Upper lobe of right lung (tissue), 1 donor: ENCODE data around the gene PUSL1. TPM values are rescaled to one million over a fixed set of nuclear protein-coding genes. Genes with fewer than 3 reads are reported as not detected.

Experiments
- ATAC-seq: fragments of 200-7000 bp; cut with Tn5 transposase; one replicate; pipeline ENCODE4 v1.9.1; 2020; ENCODE audit warnings: mild to moderate bottlenecking, moderate library complexity
- DNase-seq: peaks from one replicate; pipeline ENCODE4 v3.0.0-alpha.2; 2020
- H3K27ac ChIP-seq: fragments of 200-600 bp; one replicate; pipeline ENCODE4 v1.8.0; 2022
- H3K27me3 ChIP-seq: fragments of 200-600 bp; one replicate; pipeline ENCODE4 v1.8.0; 2022; ENCODE audit warnings: mild to moderate bottlenecking
- H3K36me3 ChIP-seq: fragments of 200-600 bp; one replicate; pipeline ENCODE4 v1.8.0; 2022
- H3K4me1 ChIP-seq: fragments of 200-600 bp; one replicate; pipeline ENCODE4 v1.8.0; 2022
- H3K4me3 ChIP-seq: fragments of 200-600 bp; one replicate; pipeline ENCODE4 v1.8.0; 2022; ENCODE audit warnings: mild to moderate bottlenecking
- H3K9me3 ChIP-seq: fragments of 200-600 bp; one replicate; pipeline ENCODE4 v1.8.0; 2022
- intact Hi-C: fragments of 100-400 bp; cut with DNase I; formaldehyde crosslinking; loops from one replicate; pipeline ENCODE4 v1.11.0; 2022
- total RNA-seq: library from RNA; stranded (reverse); fragmentation: NEBNext Ultra II Directional; extraction: Animal tissue kit (Norgen Biotek cat#: 25700); gene quantifications from one replicate; pipeline ENCODE4 v1.2.1, GENCODE V29; 2021
- TF ChIP-seq, protein P1 (sequence below): fragments of 200-600 bp; IDR thresholded peaks from one replicate; pipeline ENCODE4 v1.8.0; 2022; ENCODE audit warnings: antibody characterized with exemption
- donor health status: DM: no; HTN: yes; CAD: no; lungs with severe emphysema.

The PUSL1 gene
- total RNA-seq, 1 donor from 2014 or later = 14.2 TPM

DNA sequence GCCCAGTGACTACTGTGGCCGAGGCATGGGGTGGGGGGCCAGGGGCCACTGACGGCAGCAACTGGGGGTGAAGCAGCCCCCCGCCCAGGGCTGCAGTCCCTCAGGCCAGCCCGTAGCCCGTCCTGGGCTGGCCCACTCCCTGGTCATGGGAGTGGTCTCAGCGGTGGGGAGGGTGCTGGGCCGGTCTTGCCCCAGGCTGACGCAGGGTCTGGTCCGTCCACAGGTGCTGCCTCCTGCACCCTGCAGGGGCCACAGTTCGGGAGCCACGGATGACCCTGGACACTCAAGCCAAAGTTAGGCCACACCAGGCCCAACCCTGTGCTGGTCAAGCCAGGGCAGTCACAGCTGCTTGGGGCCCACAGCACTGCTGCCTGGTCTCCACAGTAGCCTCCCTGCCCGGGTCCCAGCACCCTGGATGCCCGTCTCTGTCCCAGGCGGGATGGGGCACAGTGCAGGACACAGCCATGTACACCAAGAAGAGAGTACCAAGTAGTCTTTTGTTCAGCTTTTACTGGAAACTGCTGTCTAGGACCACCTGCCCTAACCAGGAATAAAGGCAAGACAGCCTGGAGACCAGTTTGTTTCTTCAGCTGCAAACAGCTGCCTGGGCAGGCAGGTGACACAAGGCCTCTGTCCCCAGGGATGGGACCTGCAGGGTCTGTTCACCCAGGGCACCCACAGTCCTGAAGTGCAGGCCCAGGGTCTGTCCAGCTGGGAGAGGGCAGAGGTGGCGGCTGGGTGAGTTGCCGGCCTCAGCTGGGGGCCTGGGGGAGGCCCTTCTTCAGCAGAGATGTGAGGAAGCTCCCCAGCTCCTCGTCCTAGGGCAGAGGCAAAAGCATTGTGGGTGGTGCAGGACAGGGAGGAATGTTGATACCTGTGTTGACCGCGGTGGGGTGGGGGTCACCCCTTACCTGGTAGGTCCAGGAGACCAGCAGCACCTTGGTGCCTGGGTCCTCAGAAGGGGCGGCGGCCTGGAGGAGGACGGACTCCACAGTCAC is 3.0 kb downstream of the PUSL1 start:
- DNase-seq (no peak), ATAC-seq (no peak)
- Histone ChIP-seq H3K36me3 (peaks cover 48% of the 10 kb centered on the region), H3K9me3 (no peaks in the 10 kb centered on the region), H3K27ac (no peak overlapping the region), H3K4me1 (peaks cover 20% of the 10 kb centered on the region), H3K4me3 (no peak overlapping the region), H3K27me3 (no peaks in the 10 kb centered on the region)
- TF ChIP-seq, protein P1, sequence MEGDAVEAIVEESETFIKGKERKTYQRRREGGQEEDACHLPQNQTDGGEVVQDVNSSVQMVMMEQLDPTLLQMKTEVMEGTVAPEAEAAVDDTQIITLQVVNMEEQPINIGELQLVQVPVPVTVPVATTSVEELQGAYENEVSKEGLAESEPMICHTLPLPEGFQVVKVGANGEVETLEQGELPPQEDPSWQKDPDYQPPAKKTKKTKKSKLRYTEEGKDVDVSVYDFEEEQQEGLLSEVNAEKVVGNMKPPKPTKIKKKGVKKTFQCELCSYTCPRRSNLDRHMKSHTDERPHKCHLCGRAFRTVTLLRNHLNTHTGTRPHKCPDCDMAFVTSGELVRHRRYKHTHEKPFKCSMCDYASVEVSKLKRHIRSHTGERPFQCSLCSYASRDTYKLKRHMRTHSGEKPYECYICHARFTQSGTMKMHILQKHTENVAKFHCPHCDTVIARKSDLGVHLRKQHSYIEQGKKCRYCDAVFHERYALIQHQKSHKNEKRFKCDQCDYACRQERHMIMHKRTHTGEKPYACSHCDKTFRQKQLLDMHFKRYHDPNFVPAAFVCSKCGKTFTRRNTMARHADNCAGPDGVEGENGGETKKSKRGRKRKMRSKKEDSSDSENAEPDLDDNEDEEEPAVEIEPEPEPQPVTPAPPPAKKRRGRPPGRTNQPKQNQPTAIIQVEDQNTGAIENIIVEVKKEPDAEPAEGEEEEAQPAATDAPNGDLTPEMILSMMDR = no peak
- intact Hi-C loops = no loop called here

DNA sequence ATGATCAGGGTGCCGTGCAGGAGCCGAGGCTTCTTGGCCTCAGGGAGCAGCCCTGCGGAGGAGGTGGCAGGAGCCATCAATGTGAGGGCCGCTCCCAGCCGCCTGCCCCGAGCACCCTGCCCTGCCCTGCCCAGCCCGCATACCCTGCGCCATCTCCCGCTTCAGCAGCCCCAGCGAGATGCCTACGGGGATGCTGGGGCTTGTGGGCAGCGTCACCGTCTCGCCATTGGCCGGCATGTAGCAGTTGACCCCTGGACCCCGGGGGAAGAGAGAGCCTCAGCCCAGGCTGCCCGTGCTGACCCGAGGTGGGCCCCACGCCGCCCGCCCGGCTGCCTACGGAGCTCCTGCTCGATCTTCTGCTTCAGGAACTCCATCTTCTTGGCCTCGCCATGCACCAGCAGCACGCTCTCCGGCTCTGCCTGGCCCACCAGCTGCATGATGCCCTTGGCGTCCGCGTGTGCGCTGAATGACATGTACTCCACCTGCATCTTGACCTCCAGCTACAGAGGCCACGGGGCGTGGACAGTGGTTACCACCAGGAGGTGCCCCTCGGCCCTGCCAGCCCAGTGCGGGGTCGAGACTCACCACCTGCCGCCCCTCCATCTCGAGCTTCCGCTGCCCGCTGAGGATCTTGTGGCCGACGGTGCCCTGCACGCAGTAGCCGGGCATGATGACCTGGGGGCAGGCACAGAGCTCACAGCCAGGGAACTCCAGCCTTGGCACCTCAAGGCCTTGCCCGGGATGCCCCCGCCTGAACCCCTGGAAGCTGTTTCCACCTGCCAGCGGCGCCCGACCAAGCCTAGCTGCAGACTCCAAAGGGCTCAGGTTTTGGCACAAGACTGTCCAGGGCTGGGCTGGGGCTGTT is 4.3 kb downstream of the PUSL1 start:
- intact Hi-C loops = no loop called here
- peaks cover 54% of the 10 kb centered on the region for H3K36me3 ChIP-seq
- no peaks in the 10 kb centered on the region for H3K9me3 ChIP-seq
- DNase-seq (no peak), ATAC-seq (no peak)
- no peaks in the 10 kb centered on the region for H3K27me3 ChIP-seq
- no peak overlapping the region for H3K4me3 ChIP-seq
- TF ChIP-seq, protein P1 = no peak
- no peak overlapping the region for H3K27ac ChIP-seq
- H3K4me1 ChIP-seq = peaks cover 17% of the 10 kb centered on the region

GRCh38 chr1:1313500-1314236 is 5.3 kb downstream of the PUSL1 start:
- H3K27ac ChIP-seq = no peak overlapping the region
- no peaks in the 10 kb centered on the region for H3K27me3 ChIP-seq
- H3K9me3 ChIP-seq = no peaks in the 10 kb centered on the region
- peaks cover 56% of the 10 kb centered on the region for H3K36me3 ChIP-seq
- intact Hi-C loops = no loop called here
- TF ChIP-seq, protein P1 = no peak
- no peak for ATAC-seq
- H3K4me3 ChIP-seq = no peak overlapping the region
- H3K4me1 ChIP-seq = peaks cover 19% of the 10 kb centered on the region
- DNase-seq = no peak

DNA sequence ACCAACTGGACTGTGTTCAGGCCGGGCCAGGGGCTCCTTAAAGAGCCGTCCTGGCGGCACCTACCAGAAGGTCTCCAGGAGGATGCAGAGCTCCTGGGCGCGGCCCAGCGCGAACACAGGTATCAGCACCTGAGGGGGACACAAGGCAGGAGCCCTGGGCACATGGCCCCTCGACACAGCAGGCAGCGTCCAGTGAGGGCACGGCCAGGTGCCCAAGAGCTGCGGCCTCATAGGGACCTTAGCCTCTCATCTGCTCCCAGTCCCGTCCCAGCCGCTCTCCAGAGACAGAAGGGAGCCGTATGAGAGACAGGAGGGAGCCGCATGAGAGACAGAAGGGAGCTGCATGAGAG is 5.8 kb downstream of the PUSL1 start:
- intact Hi-C loops = no loop called here
- H3K4me1 ChIP-seq = peaks cover 15% of the 10 kb centered on the region

More for the DNA sequence above, 5.8 kb downstream of the PUSL1 start:
- no peak for DNase-seq
- Histone ChIP-seq H3K27me3 (no peaks in the 10 kb centered on the region), H3K4me3 (no peak overlapping the region), H3K36me3 (peaks cover 61% of the 10 kb centered on the region), H3K9me3 (no peaks in the 10 kb centered on the region), H3K27ac (no peak overlapping the region)
- TF ChIP-seq, protein P1 = no peak
- ATAC-seq = no peak
